GM12878 (cell line): ENCODE results near the gene YWHAQ. TPM values are rescaled to one million over a fixed set of nuclear protein-coding genes. Genes with fewer than 3 reads are reported as not detected.

Experiments
- ATAC-seq: fragments of 200-7000 bp; cut with Tn5 transposase; 3 replicates; pipeline ENCODE4 v1.9.1; 2020; ENCODE audit warnings: mild to moderate bottlenecking, moderate library complexity
- BruUV-seq: library from RNA; stranded (reverse); fragments of 400-500 nt; replicated peaks from 2 replicates; lab custom pipeline; 2021; lab: Mats Ljungman, UMichigan
- CTCF ChIA-PET: fragments of 300-600 bp; sonication (Branson Sonifier 250); formaldehyde crosslinking; extraction: SDS; loops from one replicate; lab custom pipeline; 2021; ENCODE audit warnings: inconsistent platforms; lab: Yijun Ruan, JAX
- POLR2A ChIA-PET: fragments of 350-600 bp; formaldehyde crosslinking; extraction: SDS; loops from one replicate; lab custom pipeline; 2021; ENCODE audit warnings: inconsistent platforms; lab: Charles Lee
- RAD21 ChIA-PET: fragments of 300-600 bp; sonication (Branson Sonifier 250); formaldehyde crosslinking; loops from one replicate; lab custom pipeline; 2023; ENCODE audit warnings: antibody characterized with exemption; ENCODE audit not compliant: unreplicated experiment; lab: Charles Lee
- SMC1A ChIA-PET: fragments of 300-600 bp; sonication (Branson Sonifier 250); formaldehyde crosslinking; loops from one replicate; lab custom pipeline; 2023; ENCODE audit not compliant: unreplicated experiment, uncharacterized antibody; lab: Charles Lee
- DNase-seq: peaks from one replicate; pipeline ENCODE4 v3.0.0-alpha.2; 2011; ENCODE audit warnings: low read depth, low spot score
- FAIRE-seq: peaks from 3 replicates; lab custom pipeline; 2011; peaks lifted over from hg19 to GRCh38; lab: Jason Lieb, UNC
- H2AFZ ChIP-seq: 2 replicates; pipeline ENCODE4 v1.6.0; 2011; ENCODE audit warnings: low read depth, low read length, control low read depth; ENCODE audit not compliant: control insufficient read depth
- H3K27ac ChIP-seq: 2 replicates; pipeline ENCODE4 v1.5.1; 2011; ENCODE audit warnings: control low read depth; ENCODE audit not compliant: control insufficient read depth, insufficient read depth
- H3K27me3 ChIP-seq, 2 experiments: replicated peaks in 1 of 2; 2 replicates each; pipeline versions ENCODE4 v1.6.0 to v1.6.1; 2011; ENCODE audit warnings: low read length in 1 of 2; ENCODE audit not compliant: control insufficient read depth in 2 of 2, insufficient read depth in 2 of 2
- H3K36me3 ChIP-seq, 2 experiments: 2 replicates each; pipeline ENCODE4 v1.5.1; 2011; ENCODE audit warnings: low read length in 1 of 2; ENCODE audit not compliant: control insufficient read depth in 2 of 2, insufficient read depth in 2 of 2
- H3K4me1 ChIP-seq: 2 replicates; pipeline ENCODE4 v1.6.1; 2011; ENCODE audit warnings: mild to moderate bottlenecking, low read length, moderate library complexity, mixed read lengths; ENCODE audit not compliant: control insufficient read depth, insufficient read depth
- H3K4me2 ChIP-seq: 2 replicates; pipeline ENCODE4 v1.6.0; 2011; ENCODE audit warnings: control low read depth; ENCODE audit not compliant: control insufficient read depth, insufficient read depth
- H3K4me3 ChIP-seq: fragments of 200-600 bp; sonication (generic); 2 replicates; pipeline ENCODE4 v1.5.1; 2016
- H3K79me2 ChIP-seq: 2 replicates; pipeline ENCODE4 v1.6.0; 2011; ENCODE audit warnings: low read length; ENCODE audit not compliant: control insufficient read depth, insufficient read depth
- H3K9ac ChIP-seq: 2 replicates; pipeline ENCODE4 v1.8.0; 2011; ENCODE audit warnings: low read length, control low read depth, mixed read lengths; ENCODE audit not compliant: control insufficient read depth, insufficient read depth
- H3K9me3 ChIP-seq: replicated peaks from 3 replicates; pipeline ENCODE4 v1.5.1; 2011; ENCODE audit warnings: mild to moderate bottlenecking, low read length; ENCODE audit not compliant: control insufficient read depth, insufficient read depth
- H4K20me1 ChIP-seq: 2 replicates; pipeline ENCODE4 v1.6.0; 2011; ENCODE audit not compliant: control insufficient read depth, insufficient read depth
- CREB1 ChIP-seq: IDR thresholded peaks from 2 replicates; pipeline ENCODE4 v1.6.1; 2012; ENCODE audit warnings: low read depth, mild to moderate bottlenecking, inconsistent platforms
- HDAC6 ChIP-seq: fragments of 200-600 bp; sonication (generic); IDR thresholded peaks from one replicate; pipeline ENCODE4 v1.8.0; 2017; ENCODE audit warnings: antibody characterized with exemption; ENCODE audit not compliant: unreplicated experiment
- IKZF2 ChIP-seq, 2 experiments: fragments of 450-650 bp; IDR thresholded peaks; 2 replicates each; pipeline ENCODE4 v1.6.1; 2017; ENCODE audit warnings: mild to moderate bottlenecking in 2 of 2, moderate library complexity in 2 of 2
- SMAD5 ChIP-seq: IDR thresholded peaks from 2 replicates; pipeline ENCODE4 v1.6.1; 2016; ENCODE audit warnings: antibody characterized with exemption, low read depth
- SMARCA5 ChIP-seq: fragments of 450-650 bp; IDR thresholded peaks from 2 replicates; pipeline ENCODE4 v1.6.1; 2017; ENCODE audit warnings: mild to moderate bottlenecking
- ZNF24 ChIP-seq: fragments of 450-650 bp; IDR thresholded peaks from 2 replicates; pipeline ENCODE4 v1.6.1; 2017; ENCODE audit warnings: antibody characterized with exemption, mild to moderate bottlenecking
- WGBS: methylation state at CpG from one replicate; pipeline ENCODE4 v1.1.6; 2016; ENCODE audit warnings: low lambda C conversion rate; ENCODE audit not compliant: insufficient replicate concordance, insufficient coverage; ENCODE audit errors: missing lambda C conversion rate; 5-methylcytosine and 5-hydroxymethylcytosine counted together
- in situ Hi-C: fragments of 300-500 bp; cut with MboI; formaldehyde crosslinking; loops from 9 replicates; pipeline ENCODE4 v1.14.3; 2018; ENCODE audit warnings: mixed read lengths
- intact Hi-C: fragments of 100-400 bp; cut with micrococcal nuclease; formaldehyde crosslinking; loops from one replicate; pipeline ENCODE4 v1.14.2; 2022; ENCODE audit not compliant: unreplicated experiment
- polyA plus RNA-seq, 11 experiments: library from polyadenylated mRNA; depleted of rRNA in 4 of 11; unstranded in 6 of 11; stranded (reverse) in 5 of 11; fragments of >200 nt; fragmentation: Nextera tagmentation in 4 of 11; fragmentation: Illumina TruSeq in 1 of 11; extraction: Ambion mirVana in 4 of 11; extraction: Trizol in 1 of 11; gene quantifications; 1 replicate in 1 of 11; 2 replicates in 10 of 11; pipeline versions ENCODE4 v1.2.1 to v1.2.3, GENCODE V29; 2011 to 2016; ENCODE audit warnings: inconsistent platforms in 2 of 11, missing spikeins in 2 of 11, low read depth in 1 of 11
- total RNA-seq, 4 experiments: library from RNA; depleted of rRNA in 3 of 4; stranded (reverse); fragments of >200 nt in 3 of 4; fragmentation: Illumina TruSeq in 1 of 4; extraction: Trizol in 1 of 4; gene quantifications; 2 replicates each; pipeline versions ENCODE4 v1.2.1 to v1.2.3, GENCODE V29; 2013 to 2021
- TF ChIP-seq, protein P1 (sequence below): fragments of 450-650 bp; IDR thresholded peaks from 2 replicates; pipeline ENCODE4 v1.6.1; 2017; ENCODE audit warnings: mild to moderate bottlenecking, low read depth, inconsistent platforms; ENCODE audit not compliant: poor library complexity, severe bottlenecking
- TF ChIP-seq, protein P2 (sequence below): fragments of 450-650 bp; IDR thresholded peaks from 2 replicates; pipeline ENCODE4 v1.6.1; 2016; ENCODE audit warnings: mild to moderate bottlenecking, moderate library complexity, borderline replicate concordance
- TF ChIP-seq, protein P3 (sequence below): IDR thresholded peaks from 2 replicates; pipeline ENCODE4 v1.6.1; 2011; ENCODE audit warnings: borderline replicate concordance, low read depth, mild to moderate bottlenecking, moderate library complexity, low read length; ENCODE audit not compliant: insufficient read depth, poor library complexity, severe bottlenecking

Gene YWHAQ
- total and polyA plus RNA-seq, 10 of the 15 experiments (the other 5 are each of a cell fraction or from before 2014, with no cell fraction given): 63.0 to 515 (median 219) TPM

DNA sequence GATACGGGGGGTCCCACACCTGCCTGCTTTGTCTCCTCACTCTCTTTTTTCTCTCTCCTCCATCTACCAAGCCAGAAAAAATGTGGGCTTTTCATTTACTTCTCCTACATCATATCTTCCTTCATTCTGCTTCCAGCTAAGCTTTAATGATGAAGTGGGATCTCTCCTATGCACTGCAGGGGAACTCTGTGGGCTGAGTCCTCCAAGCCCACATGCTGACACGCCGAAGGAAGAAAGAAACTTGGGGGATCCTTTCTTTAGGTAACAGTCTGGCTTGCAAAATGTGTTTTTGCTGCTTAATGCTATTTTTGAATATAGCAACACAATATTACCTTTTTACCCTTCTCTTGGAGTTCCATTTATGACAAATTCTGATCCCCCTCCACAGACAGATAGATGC is 33.6 kb upstream of the YWHAQ start (continued):
- no peak for TF ChIP-seq HDAC6
- TF ChIP-seq, protein P1, sequence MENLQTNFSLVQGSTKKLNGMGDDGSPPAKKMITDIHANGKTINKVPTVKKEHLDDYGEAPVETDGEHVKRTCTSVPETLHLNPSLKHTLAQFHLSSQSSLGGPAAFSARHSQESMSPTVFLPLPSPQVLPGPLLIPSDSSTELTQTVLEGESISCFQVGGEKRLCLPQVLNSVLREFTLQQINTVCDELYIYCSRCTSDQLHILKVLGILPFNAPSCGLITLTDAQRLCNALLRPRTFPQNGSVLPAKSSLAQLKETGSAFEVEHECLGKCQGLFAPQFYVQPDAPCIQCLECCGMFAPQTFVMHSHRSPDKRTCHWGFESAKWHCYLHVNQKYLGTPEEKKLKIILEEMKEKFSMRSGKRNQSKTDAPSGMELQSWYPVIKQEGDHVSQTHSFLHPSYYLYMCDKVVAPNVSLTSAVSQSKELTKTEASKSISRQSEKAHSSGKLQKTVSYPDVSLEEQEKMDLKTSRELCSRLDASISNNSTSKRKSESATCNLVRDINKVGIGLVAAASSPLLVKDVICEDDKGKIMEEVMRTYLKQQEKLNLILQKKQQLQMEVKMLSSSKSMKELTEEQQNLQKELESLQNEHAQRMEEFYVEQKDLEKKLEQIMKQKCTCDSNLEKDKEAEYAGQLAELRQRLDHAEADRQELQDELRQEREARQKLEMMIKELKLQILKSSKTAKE: no peak
- TF ChIP-seq SMARCA5: no peak

DNA sequence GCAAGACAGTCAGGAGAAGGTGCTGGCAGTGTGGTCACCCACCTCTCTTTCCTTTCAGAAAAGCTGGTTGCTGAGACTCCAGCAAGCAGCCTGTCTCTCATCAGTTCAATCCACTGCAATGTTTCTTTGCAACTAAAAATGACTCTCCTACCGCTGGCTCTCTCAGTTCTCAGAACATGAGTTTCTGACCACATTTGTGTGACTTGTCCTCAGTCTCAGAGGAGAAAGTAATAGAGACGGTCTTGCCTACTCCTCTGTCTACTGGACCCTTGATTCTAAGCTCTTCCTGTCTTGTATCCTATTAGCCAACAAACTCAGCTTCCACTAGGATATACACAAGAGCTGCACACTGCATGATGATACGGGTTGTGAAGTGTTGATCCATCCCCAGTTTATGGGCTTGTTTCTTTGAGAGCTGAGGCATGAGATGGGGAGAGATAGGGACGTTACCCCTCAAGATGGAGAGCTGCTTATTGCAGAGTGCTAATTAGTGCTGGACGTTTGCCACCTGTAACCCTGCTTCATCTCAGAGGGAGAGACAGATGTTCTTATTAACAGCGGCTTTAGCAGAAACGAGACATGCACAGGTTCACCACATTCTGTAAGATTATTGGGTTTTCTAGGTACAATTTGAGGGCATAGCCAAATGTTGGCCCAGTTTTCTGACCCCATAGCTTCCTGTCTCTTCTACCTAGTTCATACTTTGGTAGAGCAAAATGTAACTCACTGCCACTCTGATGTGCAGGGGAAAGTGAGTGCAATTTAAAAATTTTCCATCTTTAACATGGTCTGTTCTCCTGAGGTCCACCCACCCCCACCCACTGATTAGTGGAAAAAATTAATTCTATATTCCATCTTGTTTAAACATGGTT is 32.4 kb upstream of the YWHAQ start:
- Histone ChIP-seq H3K27ac (peak overlapping the region; percentile 24; the same call in 1 of the 2 replicates), H3K36me3 (no peaks in the 10 kb centered on the region), H3K79me2 (no peaks in the 10 kb centered on the region), H2AFZ (peak overlapping the region; percentile 28; the same call in 1 of the 2 replicates), H3K9ac (no peak overlapping the region), H3K4me2 (peak overlapping the region; percentile 66), H3K4me3 (no peak overlapping the region; the same call in 1 of the 2 replicates), H4K20me1 (no peaks in the 10 kb centered on the region), H3K4me1 (peaks cover 40% of the 10 kb centered on the region), H3K27me3 (no peaks in the 10 kb centered on the region), H3K9me3 (no peaks in the 10 kb centered on the region; the same call in 2 of the 3 replicates)
- BruUV-seq: no TSS peak
- peak; percentile 90 for ATAC-seq
- WGBS: under 1% methylated on average over 7 of the region's 7 CpGs
- ChIA-PET RAD21 (interaction anchor here (0.9 to 1.6 kb wide), 2 partner anchors 33 to 86 kb away, joined by 3 to 4 read pairs; partner anchors contain the start of gene YWHAQ), SMC1A (interaction anchor here (0.9 to 1.3 kb wide), 3 partner anchors 64 to 108 kb away, joined by 3 read pairs; no protein-coding TSS in a partner anchor), CTCF (interaction anchor here (0.6 kb wide), 1 partner anchor 210 kb away, joined by 3 read pairs; no protein-coding TSS in a partner anchor), POLR2A (interaction anchor here (0.5 kb wide), 1 partner anchor 86 kb away, joined by 3 read pairs; no protein-coding TSS in a partner anchor)
- intact Hi-C loops: no loop called here
- in situ Hi-C loops: no loop called here
- FAIRE-seq: peak; percentile 93
- peak; percentile 48 for DNase-seq
- TF ChIP-seq ZNF24 (peak; percentile 41; the same call in 1 of the 2 replicates), SMAD5 (no peak), CREB1 (no peak), IKZF2 (IDR thresholded peaks at IDR 0.05) (peak; percentile 26 to 43; a peak in 1 of 4 replicates)
- TF ChIP-seq, protein P2, sequence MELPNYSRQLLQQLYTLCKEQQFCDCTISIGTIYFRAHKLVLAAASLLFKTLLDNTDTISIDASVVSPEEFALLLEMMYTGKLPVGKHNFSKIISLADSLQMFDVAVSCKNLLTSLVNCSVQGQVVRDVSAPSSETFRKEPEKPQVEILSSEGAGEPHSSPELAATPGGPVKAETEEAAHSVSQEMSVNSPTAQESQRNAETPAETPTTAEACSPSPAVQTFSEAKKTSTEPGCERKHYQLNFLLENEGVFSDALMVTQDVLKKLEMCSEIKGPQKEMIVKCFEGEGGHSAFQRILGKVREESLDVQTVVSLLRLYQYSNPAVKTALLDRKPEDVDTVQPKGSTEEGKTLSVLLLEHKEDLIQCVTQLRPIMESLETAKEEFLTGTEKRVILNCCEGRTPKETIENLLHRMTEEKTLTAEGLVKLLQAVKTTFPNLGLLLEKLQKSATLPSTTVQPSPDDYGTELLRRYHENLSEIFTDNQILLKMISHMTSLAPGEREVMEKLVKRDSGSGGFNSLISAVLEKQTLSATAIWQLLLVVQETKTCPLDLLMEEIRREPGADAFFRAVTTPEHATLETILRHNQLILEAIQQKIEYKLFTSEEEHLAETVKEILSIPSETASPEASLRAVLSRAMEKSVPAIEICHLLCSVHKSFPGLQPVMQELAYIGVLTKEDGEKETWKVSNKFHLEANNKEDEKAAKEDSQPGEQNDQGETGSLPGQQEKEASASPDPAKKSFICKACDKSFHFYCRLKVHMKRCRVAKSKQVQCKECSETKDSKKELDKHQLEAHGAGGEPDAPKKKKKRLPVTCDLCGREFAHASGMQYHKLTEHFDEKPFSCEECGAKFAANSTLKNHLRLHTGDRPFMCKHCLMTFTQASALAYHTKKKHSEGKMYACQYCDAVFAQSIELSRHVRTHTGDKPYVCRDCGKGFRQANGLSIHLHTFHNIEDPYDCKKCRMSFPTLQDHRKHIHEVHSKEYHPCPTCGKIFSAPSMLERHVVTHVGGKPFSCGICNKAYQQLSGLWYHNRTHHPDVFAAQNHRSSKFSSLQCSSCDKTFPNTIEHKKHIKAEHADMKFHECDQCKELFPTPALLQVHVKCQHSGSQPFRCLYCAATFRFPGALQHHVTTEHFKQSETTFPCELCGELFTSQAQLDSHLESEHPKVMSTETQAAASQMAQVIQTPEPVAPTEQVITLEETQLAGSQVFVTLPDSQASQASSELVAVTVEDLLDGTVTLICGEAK: no peak
- TF ChIP-seq, protein P1: peak; percentile 26
- TF ChIP-seq, protein P3, sequence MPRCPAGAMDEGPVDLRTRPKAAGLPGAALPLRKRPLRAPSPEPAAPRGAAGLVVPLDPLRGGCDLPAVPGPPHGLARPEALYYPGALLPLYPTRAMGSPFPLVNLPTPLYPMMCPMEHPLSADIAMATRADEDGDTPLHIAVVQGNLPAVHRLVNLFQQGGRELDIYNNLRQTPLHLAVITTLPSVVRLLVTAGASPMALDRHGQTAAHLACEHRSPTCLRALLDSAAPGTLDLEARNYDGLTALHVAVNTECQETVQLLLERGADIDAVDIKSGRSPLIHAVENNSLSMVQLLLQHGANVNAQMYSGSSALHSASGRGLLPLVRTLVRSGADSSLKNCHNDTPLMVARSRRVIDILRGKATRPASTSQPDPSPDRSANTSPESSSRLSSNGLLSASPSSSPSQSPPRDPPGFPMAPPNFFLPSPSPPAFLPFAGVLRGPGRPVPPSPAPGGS: no peak
